Stimulated activated naive CD8-positive, alpha-beta T cell treated with anti-CD3 and anti-CD28 coated beads, Interleukin-15, Interleukin-2, amounts not matched to agents 100 ng/mL and 50 ng/mL, for 24 hours (primary cell): ENCODE data around the gene NODAL.

Experiments
- H3K27ac Mint-ChIP-seq: one replicate; pipeline ENCODE4 v1.8.0; 2021; ENCODE audit warnings: mild to moderate bottlenecking, mixed read lengths
- H3K27me3 Mint-ChIP-seq: one replicate; pipeline ENCODE4 v1.8.0; 2021; ENCODE audit warnings: mixed read lengths
- H3K36me3 Mint-ChIP-seq: one replicate; pipeline ENCODE4 v1.8.0; 2021; ENCODE audit warnings: low read depth, mixed read lengths
- H3K4me1 Mint-ChIP-seq: one replicate; pipeline ENCODE4 v1.8.0; 2021; ENCODE audit warnings: low read depth, mixed read lengths
- H3K4me3 Mint-ChIP-seq: one replicate; pipeline ENCODE4 v1.8.0; 2021; ENCODE audit warnings: mild to moderate bottlenecking, mixed read lengths
- H3K9me3 Mint-ChIP-seq: one replicate; pipeline ENCODE4 v1.8.0; 2021; ENCODE audit warnings: mixed read lengths

The NODAL gene

GRCh38 chr10:70430493-70431445 lies 10.7 kb downstream of the NODAL start:
- Mint-ChIP-seq H3K4me3 (no peak overlapping the region), H3K27me3 (no peaks in the 10 kb centered on the region), H3K36me3 (peaks cover 5% of the 10 kb centered on the region), H3K27ac (no peak overlapping the region), H3K4me1 (peaks cover 15% of the 10 kb centered on the region), H3K9me3 (no peaks in the 10 kb centered on the region)

GRCh38 chr10:70426823-70427222 lies 14.7 kb downstream of the NODAL start:
- Mint-ChIP-seq H3K27me3 (no peaks in the 10 kb centered on the region), H3K4me3 (no peak overlapping the region), H3K27ac (no peak overlapping the region), H3K36me3 (peaks cover 29% of the 10 kb centered on the region), H3K9me3 (no peaks in the 10 kb centered on the region), H3K4me1 (peaks cover 1% of the 10 kb centered on the region)

- Mint-ChIP-seq H3K4me1 (no peaks in the 10 kb centered on the region), H3K4me3 (no peak overlapping the region), H3K27ac (no peak overlapping the region), H3K27me3 (no peaks in the 10 kb centered on the region), H3K36me3 (peaks cover 29% of the 10 kb centered on the region), H3K9me3 (no peaks in the 10 kb centered on the region)
Measured at GRCh38 chr10:70425096-70425495, 16.4 kb downstream of the NODAL start.

GRCh38 chr10:70424320-70424719 lies 17.2 kb downstream of the NODAL start:
- no peaks in the 10 kb centered on the region for H3K27me3 Mint-ChIP-seq
- H3K4me3 Mint-ChIP-seq, result no peak overlapping the region
- H3K27ac Mint-ChIP-seq, result no peak overlapping the region
- no peaks in the 10 kb centered on the region for H3K4me1 Mint-ChIP-seq
- peaks cover 37% of the 10 kb centered on the region for H3K36me3 Mint-ChIP-seq
- no peaks in the 10 kb centered on the region for H3K9me3 Mint-ChIP-seq

GRCh38 chr10:70418713-70419112 lies 22.8 kb downstream of the NODAL start:
- H3K27ac Mint-ChIP-seq, result no peak overlapping the region
- peaks cover 33% of the 10 kb centered on the region for H3K4me1 Mint-ChIP-seq
- no peaks in the 10 kb centered on the region for H3K27me3 Mint-ChIP-seq
- no peaks in the 10 kb centered on the region for H3K9me3 Mint-ChIP-seq
- peaks cover 32% of the 10 kb centered on the region for H3K36me3 Mint-ChIP-seq
- H3K4me3 Mint-ChIP-seq, result no peak overlapping the region

GRCh38 chr10:70418229-70418628 lies 23.3 kb downstream of the NODAL start:
- H3K4me3 Mint-ChIP-seq, result no peak overlapping the region
- no peaks in the 10 kb centered on the region for H3K27me3 Mint-ChIP-seq
- peak overlapping the region; percentile 38 for H3K27ac Mint-ChIP-seq
- peaks cover 29% of the 10 kb centered on the region for H3K36me3 Mint-ChIP-seq
- H3K9me3 Mint-ChIP-seq, result no peaks in the 10 kb centered on the region
- H3K4me1 Mint-ChIP-seq, result peaks cover 33% of the 10 kb centered on the region

GRCh38 chr10:70417568-70417967 lies 23.9 kb downstream of the NODAL start:
- no peak overlapping the region for H3K4me3 Mint-ChIP-seq
- H3K9me3 Mint-ChIP-seq, result no peaks in the 10 kb centered on the region
- peak overlapping the region; percentile 38 for H3K27ac Mint-ChIP-seq
- H3K36me3 Mint-ChIP-seq, result peaks cover 23% of the 10 kb centered on the region
- H3K27me3 Mint-ChIP-seq, result no peaks in the 10 kb centered on the region
- H3K4me1 Mint-ChIP-seq, result peaks cover 38% of the 10 kb centered on the region

- Mint-ChIP-seq H3K4me3 (no peak overlapping the region), H3K27ac (no peak overlapping the region), H3K4me1 (peaks cover 69% of the 10 kb centered on the region)
Measured at GRCh38 chr10:70412356-70412755, 29.1 kb downstream of the NODAL start.

GRCh38 chr10:70410608-70411007 lies 30.9 kb downstream of the NODAL start:
- H3K4me3 Mint-ChIP-seq, result no peak overlapping the region
- no peak overlapping the region for H3K27ac Mint-ChIP-seq
- H3K36me3 Mint-ChIP-seq, result peaks cover 52% of the 10 kb centered on the region
- no peaks in the 10 kb centered on the region for H3K9me3 Mint-ChIP-seq
- H3K27me3 Mint-ChIP-seq, result no peaks in the 10 kb centered on the region
- peaks cover 67% of the 10 kb centered on the region for H3K4me1 Mint-ChIP-seq

More at GRCh38 chr10:70412356-70412755, 29.1 kb downstream of the NODAL start:
- Mint-ChIP-seq H3K27me3 (no peaks in the 10 kb centered on the region), H3K36me3 (peaks cover 49% of the 10 kb centered on the region), H3K9me3 (no peaks in the 10 kb centered on the region)

GRCh38 chr10:70409772-70410171 lies 31.7 kb downstream of the NODAL start:
- H3K27ac Mint-ChIP-seq, result peak overlapping the region; percentile 54
- H3K4me1 Mint-ChIP-seq, result peaks cover 67% of the 10 kb centered on the region

GRCh38 chr10:70405037-70405824 lies 36.2 kb downstream of the NODAL start:
- Mint-ChIP-seq H3K4me1 (peaks cover 46% of the 10 kb centered on the region), H3K27ac (peak overlapping the region; percentile 82), H3K36me3 (peaks cover 23% of the 10 kb centered on the region), H3K4me3 (peak overlapping the region; percentile 96), H3K9me3 (no peaks in the 10 kb centered on the region), H3K27me3 (no peaks in the 10 kb centered on the region)

More at GRCh38 chr10:70409772-70410171, 31.7 kb downstream of the NODAL start:
- Mint-ChIP-seq H3K4me3 (no peak overlapping the region), H3K36me3 (peaks cover 45% of the 10 kb centered on the region), H3K27me3 (no peaks in the 10 kb centered on the region), H3K9me3 (no peaks in the 10 kb centered on the region)

- Mint-ChIP-seq H3K36me3 (peaks cover 20% of the 10 kb centered on the region), H3K9me3 (no peaks in the 10 kb centered on the region), H3K27ac (peak overlapping the region; percentile 82), H3K4me1 (peaks cover 41% of the 10 kb centered on the region), H3K4me3 (peak overlapping the region; percentile 96), H3K27me3 (no peaks in the 10 kb centered on the region)
Measured at GRCh38 chr10:70404787-70405036, 36.8 kb downstream of the NODAL start.

GRCh38 chr10:70404036-70404786 lies 37.3 kb downstream of the NODAL start, which contains the start of gene EIF4EBP2:
Gene EIF4EBP2, plus strand, starts transcription at chr10:70404145. Its CDS starts 257 bp downstream, at chr10:70404402.
- Mint-ChIP-seq H3K4me1 (peaks cover 36% of the 10 kb centered on the region), H3K9me3 (no peaks in the 10 kb centered on the region), H3K4me3 (peak within 1 kb of the TSS; percentile 96)

GRCh38 chr10:70403483-70404035 lies 37.9 kb downstream of the NODAL start:
- H3K27me3 Mint-ChIP-seq, result no peaks in the 10 kb centered on the region
- peak overlapping the region; percentile 80 for H3K27ac Mint-ChIP-seq

More at GRCh38 chr10:70404036-70404786, 37.3 kb downstream of the NODAL start, which contains the start of gene EIF4EBP2:
- Mint-ChIP-seq H3K27me3 (no peaks in the 10 kb centered on the region), H3K27ac (peak within 1 kb of the TSS; percentile 82), H3K36me3 (peaks cover 15% of the 10 kb centered on the region)

More at GRCh38 chr10:70403483-70404035, 37.9 kb downstream of the NODAL start:
- H3K36me3 Mint-ChIP-seq, result peaks cover 8% of the 10 kb centered on the region
- peak overlapping the region; percentile 96 for H3K4me3 Mint-ChIP-seq
- no peaks in the 10 kb centered on the region for H3K9me3 Mint-ChIP-seq
- peaks cover 30% of the 10 kb centered on the region for H3K4me1 Mint-ChIP-seq
